GM23338 (cell line): ENCODE results near the gene DDX39B.

Experiments
- CREB1 ChIP-seq: fragments of 250-450 bp; sonication (Bioruptor Pico); IDR thresholded peaks from 2 replicates; pipeline ENCODE4 v1.5.0; 2020; ENCODE audit warnings: low read depth, mild to moderate bottlenecking, moderate library complexity
- EZH2 ChIP-seq: fragments of 200-600 bp; sonication (generic); IDR thresholded peaks from one replicate; pipeline ENCODE4 v1.8.0; 2017; ENCODE audit warnings: antibody characterized with exemption, mild to moderate bottlenecking, low read depth; ENCODE audit not compliant: unreplicated experiment
- POLR2AphosphoS5 ChIP-seq: IDR thresholded peaks from 2 replicates; pipeline ENCODE4 v1.6.1; 2016; ENCODE audit warnings: antibody characterized with exemption, low read depth
- TF ChIP-seq, protein P1 (sequence below), 2 experiments: fragments of 200-600 bp in 1 of 2; sonication (generic) in 1 of 2; conservative IDR thresholded peaks; 2 replicates each; pipeline versions ENCODE4 v1.5.1 to v1.6.1; 2016 to 2017; ENCODE audit warnings: antibody characterized with exemption in 2 of 2, low read depth in 2 of 2, mild to moderate bottlenecking in 2 of 2, moderate library complexity in 1 of 2

DNA sequence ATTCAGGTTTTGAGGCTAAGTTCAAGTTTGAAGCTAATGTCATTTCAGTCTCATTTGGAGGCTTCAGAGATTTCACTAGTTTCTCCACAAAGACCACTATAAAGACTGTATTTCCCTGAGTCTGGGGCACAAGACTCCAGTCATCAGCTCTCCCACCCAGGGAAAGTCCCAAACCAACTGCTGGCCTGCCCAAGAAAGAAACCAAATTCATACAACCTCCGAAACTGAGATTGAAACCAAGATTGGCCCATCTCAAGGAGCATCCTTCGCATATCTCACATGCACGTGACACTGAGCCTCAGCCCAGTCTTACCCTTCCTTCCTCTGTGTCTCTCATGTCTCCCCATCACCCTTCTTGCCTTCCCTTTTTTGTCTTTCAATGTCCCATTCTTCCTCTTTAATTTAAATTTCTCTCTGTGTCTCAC is 26.7 kb upstream of the DDX39B start:
- TF ChIP-seq, protein P1, sequence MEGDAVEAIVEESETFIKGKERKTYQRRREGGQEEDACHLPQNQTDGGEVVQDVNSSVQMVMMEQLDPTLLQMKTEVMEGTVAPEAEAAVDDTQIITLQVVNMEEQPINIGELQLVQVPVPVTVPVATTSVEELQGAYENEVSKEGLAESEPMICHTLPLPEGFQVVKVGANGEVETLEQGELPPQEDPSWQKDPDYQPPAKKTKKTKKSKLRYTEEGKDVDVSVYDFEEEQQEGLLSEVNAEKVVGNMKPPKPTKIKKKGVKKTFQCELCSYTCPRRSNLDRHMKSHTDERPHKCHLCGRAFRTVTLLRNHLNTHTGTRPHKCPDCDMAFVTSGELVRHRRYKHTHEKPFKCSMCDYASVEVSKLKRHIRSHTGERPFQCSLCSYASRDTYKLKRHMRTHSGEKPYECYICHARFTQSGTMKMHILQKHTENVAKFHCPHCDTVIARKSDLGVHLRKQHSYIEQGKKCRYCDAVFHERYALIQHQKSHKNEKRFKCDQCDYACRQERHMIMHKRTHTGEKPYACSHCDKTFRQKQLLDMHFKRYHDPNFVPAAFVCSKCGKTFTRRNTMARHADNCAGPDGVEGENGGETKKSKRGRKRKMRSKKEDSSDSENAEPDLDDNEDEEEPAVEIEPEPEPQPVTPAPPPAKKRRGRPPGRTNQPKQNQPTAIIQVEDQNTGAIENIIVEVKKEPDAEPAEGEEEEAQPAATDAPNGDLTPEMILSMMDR (conservative IDR thresholded peaks at IDR 0.05; ENCODE audit: low read depth in 2 of 2) = no peak
- TF ChIP-seq POLR2AphosphoS5 = no peak
- TF ChIP-seq EZH2 = no peak
- no peak for TF ChIP-seq CREB1 (CRISPR knock-in tag)
